Gastrocnemius medialis (tissue), 4 donors: ENCODE results near the gene COL19A1. TPM values are rescaled to one million over a fixed set of nuclear protein-coding genes. Genes with fewer than 3 reads are reported as not detected.

Source experiments
- ATAC-seq, 2 donors: fragments of 150-250 bp; one replicate each; pipeline ENCODE4 v1.9.1; 2016
- DNase-seq, 2 donors: peaks; one replicate each; pipeline ENCODE4 v3.0.0-alpha.2; 2019
- H3K27ac ChIP-seq, 4 donors: fragments of 200-600 bp; sonication (generic); 1 replicate in 1 of 4; 2 replicates in 3 of 4; pipeline ENCODE4 v1.5.1; 2016 to 2018; ENCODE audit warnings: mild to moderate bottlenecking in 2 of 4, moderate library complexity in 1 of 4
- H3K27me3 ChIP-seq, 3 donors: fragments of 200-600 bp; sonication (generic) in 2 of 3; 1 replicate in 1 of 3; 2 replicates in 2 of 3; pipeline versions ENCODE4 v1.5.1 to v1.6.0; 2016 to 2019; ENCODE audit warnings: mild to moderate bottlenecking in 1 of 3, moderate library complexity in 1 of 3
- H3K36me3 ChIP-seq, 2 donors: fragments of 200-600 bp; sonication (generic) in 1 of 2; one replicate each; pipeline ENCODE4 v1.5.1; 2017 to 2018
- H3K4me1 ChIP-seq, 2 donors: fragments of 200-600 bp; sonication (generic) in 1 of 2; one replicate each; pipeline ENCODE4 v1.5.1; 2016 to 2017; ENCODE audit warnings: mild to moderate bottlenecking in 2 of 2
- H3K4me3 ChIP-seq, 4 donors: fragments of 200-600 bp; sonication (generic) in 3 of 4; 1 replicate in 1 of 4; 2 replicates in 3 of 4; pipeline ENCODE4 v1.5.1; 2016 to 2019; ENCODE audit warnings: mild to moderate bottlenecking in 2 of 4
- H3K9me3 ChIP-seq, 3 donors: fragments of 200-600 bp; sonication (generic) in 2 of 3; 1 replicate in 1 of 3; 2 replicates in 2 of 3; pipeline ENCODE4 v1.5.1; 2016 to 2019
- POLR2A ChIP-seq, 2 donors: fragments of 450-650 bp; IDR thresholded peaks; one replicate each; pipeline ENCODE4 v1.6.1; 2017; ENCODE audit warnings: antibody characterized with exemption in 2 of 2, mild to moderate bottlenecking in 2 of 2, moderate library complexity in 2 of 2
- in situ Hi-C, 4 donors: fragments of 200-750 bp; cut with MboI; loops; one replicate each; pipeline versions ENCODE4 v1.15.0 to v1.8.0; 2017; ENCODE audit warnings: low sequenced_read_pairs in 4 of 4
- intact Hi-C: fragments of 100-400 bp; cut with DNase I; formaldehyde crosslinking; loops from one replicate; pipeline ENCODE4 v1.15.1; 2023; ENCODE audit warnings: low total_unique reads
- total RNA-seq, 4 donors: library from RNA; depleted of rRNA; stranded (reverse); fragments of >200 nt; gene quantifications; one replicate each; pipeline versions ENCODE4 v1.1.0 to v1.2.3, GENCODE V29; 2016
- TF ChIP-seq, protein P1 (sequence below), 5 experiments: fragments of 450-650 bp in 3 of 5; fragments of 200-600 bp in 2 of 5; sonication (generic) in 2 of 5; IDR thresholded peaks in 4 of 5; conservative IDR thresholded peaks in 1 of 5; 1 replicate in 4 of 5; 2 replicates in 1 of 5; pipeline ENCODE4 v1.5.1; 2016 to 2019; ENCODE audit warnings: antibody characterized with exemption in 5 of 5, mild to moderate bottlenecking in 3 of 5, moderate library complexity in 3 of 5

The COL19A1 gene
- total RNA-seq, 4 donors from 2014 or later = 0.05 to 0.65 (median 0.14) TPM

DNA sequence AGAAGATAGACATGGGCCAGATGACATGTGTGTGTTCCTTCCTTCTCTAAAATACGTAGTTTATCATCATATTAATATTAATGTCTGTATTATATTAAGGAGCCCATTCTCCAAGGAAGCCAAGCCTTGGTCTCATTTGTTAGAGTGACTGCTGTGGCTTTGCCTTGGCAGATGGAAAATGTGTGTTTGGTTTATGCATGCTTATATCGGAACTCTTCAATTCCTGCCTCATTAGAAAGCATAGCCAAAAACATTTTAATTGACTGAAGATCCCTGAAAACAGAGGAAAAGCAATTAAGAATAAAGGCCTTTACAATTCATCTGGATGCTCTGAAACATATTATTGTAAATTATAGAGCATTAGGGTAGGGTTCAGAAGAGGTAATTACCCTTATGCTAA lies 330.2 kb downstream of the COL19A1 start:
- Histone ChIP-seq H3K9me3 (no peaks in the 10 kb centered on the region), H3K4me3 (no peak overlapping the region), H3K27me3 (no peaks in the 10 kb centered on the region), H3K36me3 (no peaks in the 10 kb centered on the region), H3K27ac (no peak overlapping the region), H3K4me1 (no peaks in the 10 kb centered on the region)
- intact Hi-C loops (no loop called here), in situ Hi-C loops (no loop called here)
- no peak for DNase-seq
- TF ChIP-seq, protein P1, sequence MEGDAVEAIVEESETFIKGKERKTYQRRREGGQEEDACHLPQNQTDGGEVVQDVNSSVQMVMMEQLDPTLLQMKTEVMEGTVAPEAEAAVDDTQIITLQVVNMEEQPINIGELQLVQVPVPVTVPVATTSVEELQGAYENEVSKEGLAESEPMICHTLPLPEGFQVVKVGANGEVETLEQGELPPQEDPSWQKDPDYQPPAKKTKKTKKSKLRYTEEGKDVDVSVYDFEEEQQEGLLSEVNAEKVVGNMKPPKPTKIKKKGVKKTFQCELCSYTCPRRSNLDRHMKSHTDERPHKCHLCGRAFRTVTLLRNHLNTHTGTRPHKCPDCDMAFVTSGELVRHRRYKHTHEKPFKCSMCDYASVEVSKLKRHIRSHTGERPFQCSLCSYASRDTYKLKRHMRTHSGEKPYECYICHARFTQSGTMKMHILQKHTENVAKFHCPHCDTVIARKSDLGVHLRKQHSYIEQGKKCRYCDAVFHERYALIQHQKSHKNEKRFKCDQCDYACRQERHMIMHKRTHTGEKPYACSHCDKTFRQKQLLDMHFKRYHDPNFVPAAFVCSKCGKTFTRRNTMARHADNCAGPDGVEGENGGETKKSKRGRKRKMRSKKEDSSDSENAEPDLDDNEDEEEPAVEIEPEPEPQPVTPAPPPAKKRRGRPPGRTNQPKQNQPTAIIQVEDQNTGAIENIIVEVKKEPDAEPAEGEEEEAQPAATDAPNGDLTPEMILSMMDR (IDR thresholded peaks at IDR 0.05 in 4 of 5, conservative IDR thresholded peaks at IDR 0.05 in 1 of 5) = no peak
- no peak for TF ChIP-seq POLR2A (IDR thresholded peaks at IDR 0.05)
- ATAC-seq = no peak

DNA sequence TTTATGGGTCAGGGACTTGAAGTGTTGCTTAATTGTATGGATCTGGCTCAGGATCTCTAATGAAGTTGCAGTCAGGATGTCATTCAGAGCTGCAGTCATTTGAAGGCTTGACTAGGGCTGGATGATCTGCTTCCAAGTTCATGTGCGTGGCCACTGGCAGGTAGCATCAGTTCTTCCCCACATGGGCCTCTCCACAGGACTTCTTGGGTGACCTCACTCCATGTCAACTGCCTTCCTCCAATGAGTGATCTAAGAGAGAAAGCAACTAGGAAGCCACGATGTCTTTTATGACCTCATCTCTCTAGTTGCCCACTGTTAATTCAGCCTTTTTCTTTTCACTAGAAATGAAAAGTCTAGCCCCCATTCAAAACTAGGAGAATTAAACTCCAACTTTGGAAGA lies 332.4 kb downstream of the COL19A1 start:
- DNase-seq (no peak), ATAC-seq (no peak)
- intact Hi-C loops = no loop called here
- Histone ChIP-seq H3K4me3 (no peak overlapping the region), H3K4me1 (no peaks in the 10 kb centered on the region), H3K27ac (no peak overlapping the region), H3K27me3 (no peaks in the 10 kb centered on the region), H3K9me3 (no peaks in the 10 kb centered on the region), H3K36me3 (no peaks in the 10 kb centered on the region)
- in situ Hi-C loops = no loop called here
- TF ChIP-seq, protein P1 (IDR thresholded peaks at IDR 0.05 in 4 of 5, conservative IDR thresholded peaks at IDR 0.05 in 1 of 5) = no peak
- TF ChIP-seq POLR2A (IDR thresholded peaks at IDR 0.05) = no peak

DNA sequence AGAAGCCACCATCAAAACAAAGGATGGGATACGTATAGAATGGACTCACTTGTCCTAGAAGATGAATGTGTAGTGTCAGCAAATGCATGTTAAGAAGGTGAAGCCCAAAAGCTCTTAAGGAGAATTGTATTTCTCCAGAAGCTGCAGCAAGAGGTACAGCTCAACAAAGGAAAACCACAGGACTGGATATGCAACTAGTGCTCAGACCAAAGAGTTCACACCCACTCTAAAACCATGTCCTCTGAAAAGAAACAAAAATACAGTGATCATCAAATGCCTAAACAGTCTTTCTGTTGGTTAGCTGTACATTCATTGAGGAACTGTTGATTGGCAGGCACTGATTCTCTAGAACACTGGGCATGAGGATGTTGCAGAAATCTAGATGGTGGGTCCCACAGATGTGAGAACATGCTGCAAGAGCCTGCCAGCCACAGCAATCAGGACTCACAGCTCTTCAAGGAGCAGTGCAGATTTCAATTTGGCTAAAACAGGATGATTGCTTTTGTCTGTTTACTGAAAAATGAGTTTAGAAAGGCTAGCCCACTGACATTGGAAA lies 342.0 kb downstream of the COL19A1 start:
- Histone ChIP-seq H3K9me3 (no peaks in the 10 kb centered on the region), H3K4me3 (no peak overlapping the region), H3K36me3 (no peaks in the 10 kb centered on the region), H3K27me3 (no peaks in the 10 kb centered on the region), H3K27ac (no peak overlapping the region), H3K4me1 (no peaks in the 10 kb centered on the region)
- in situ Hi-C loops = no loop called here
- DNase-seq = no peak
- no peak for ATAC-seq
- intact Hi-C loops = no loop called here
- TF ChIP-seq POLR2A (IDR thresholded peaks at IDR 0.05) = no peak
- TF ChIP-seq, protein P1 (IDR thresholded peaks at IDR 0.05 in 4 of 5, conservative IDR thresholded peaks at IDR 0.05 in 1 of 5) = no peak

DNA sequence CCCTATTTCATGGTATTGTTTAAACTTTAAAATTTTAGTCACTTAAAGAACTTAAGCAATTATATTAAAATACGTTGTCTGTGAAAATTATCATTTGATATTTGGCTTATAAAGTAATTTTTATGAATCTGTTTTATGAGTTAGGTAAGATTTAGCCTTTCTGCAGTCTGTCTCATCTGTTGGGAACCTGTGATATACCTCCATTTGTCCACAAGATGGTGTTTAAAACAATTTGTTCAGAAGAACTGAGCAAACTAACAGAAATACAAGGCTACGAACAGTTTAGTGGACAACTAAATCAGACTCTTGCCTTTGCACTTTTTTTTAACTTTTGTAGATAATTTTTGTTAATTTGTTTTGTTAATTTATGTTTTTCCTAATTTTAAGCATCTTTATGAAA lies 344.1 kb downstream of the COL19A1 start:
- Histone ChIP-seq H3K9me3 (no peaks in the 10 kb centered on the region), H3K4me1 (no peaks in the 10 kb centered on the region), H3K36me3 (no peaks in the 10 kb centered on the region), H3K27ac (no peak overlapping the region), H3K27me3 (peaks cover 0 to 2% (median 0%) of the 10 kb centered on the region in 3 donors), H3K4me3 (no peak overlapping the region)
- DNase-seq (no peak), ATAC-seq (no peak)
- intact Hi-C loops = no loop called here
- in situ Hi-C loops = no loop called here
- no peak for TF ChIP-seq POLR2A (IDR thresholded peaks at IDR 0.05)
- TF ChIP-seq, protein P1 (IDR thresholded peaks at IDR 0.05 in 4 of 5, conservative IDR thresholded peaks at IDR 0.05 in 1 of 5) = no peak
